Subcutaneous adipose tissue (tissue), 4 donors: ENCODE data around the gene ZNF695. TPM values are rescaled to one million over a fixed set of nuclear protein-coding genes. Genes with fewer than 3 reads are reported as not detected.

Experiments
- total RNA-seq, 4 donors: library from RNA; depleted of rRNA; stranded (reverse); fragments of >200 nt; gene quantifications; one replicate each; pipeline ENCODE4 v1.1.0, GENCODE V29; 2016
- TF ChIP-seq, protein P1 (sequence below): fragments of 450-650 bp; IDR thresholded peaks from one replicate; pipeline ENCODE4 v1.5.1; 2016; ENCODE audit warnings: low read depth, mild to moderate bottlenecking, control low read depth, antibody characterized with exemption, moderate library complexity

Gene ZNF695
- total RNA-seq, result under 1 TPM in 1 of 4 donors, not detected in 3; 0.22 TPM

DNA sequence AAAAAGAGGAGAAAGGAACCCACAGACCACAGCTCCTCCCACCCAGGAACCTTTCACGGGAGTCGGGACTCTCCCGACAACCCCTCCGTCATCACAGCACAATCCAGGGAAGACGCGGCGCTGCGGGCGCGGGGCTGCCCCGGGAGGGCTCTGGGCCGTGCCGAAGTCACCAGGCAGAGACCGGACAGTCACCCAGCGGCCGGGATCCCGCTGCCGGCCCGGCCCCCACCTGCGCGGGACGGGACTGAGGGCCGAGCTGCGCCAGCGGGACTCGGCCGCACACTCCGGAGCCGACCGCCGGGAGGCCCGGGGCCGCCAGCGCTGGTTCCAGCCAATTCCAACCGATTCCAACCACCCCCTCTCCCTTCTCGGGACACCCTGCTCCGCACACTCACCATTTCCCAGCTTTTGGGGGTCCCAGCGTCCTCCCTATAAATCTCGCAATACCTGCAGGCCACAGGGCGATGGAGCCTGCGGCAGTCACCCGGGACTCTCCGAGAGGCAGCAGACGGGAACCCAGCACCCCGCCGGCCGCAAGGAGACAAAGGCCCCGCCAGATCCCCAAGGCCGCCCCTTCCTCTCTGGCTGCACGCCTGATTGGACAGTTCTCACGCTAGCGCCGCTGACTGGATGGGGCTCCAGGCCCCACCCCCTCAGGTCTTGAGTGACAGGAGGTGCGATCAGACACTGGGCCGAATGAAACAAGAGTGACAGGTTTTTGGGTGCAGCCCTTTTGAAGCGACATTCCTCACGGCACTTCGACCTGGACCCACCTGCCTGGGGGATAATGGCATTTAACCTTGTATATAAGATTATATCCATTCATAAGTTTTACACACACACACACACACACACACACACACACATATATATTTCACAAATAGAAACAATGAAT lies at the start of gene ZNF695:
Gene ZNF695 (minus strand): TSS at position 547 of the 895 bp plus-strand sequence. CDS start 149 bp downstream, at position 398.
- TF ChIP-seq, protein P1, sequence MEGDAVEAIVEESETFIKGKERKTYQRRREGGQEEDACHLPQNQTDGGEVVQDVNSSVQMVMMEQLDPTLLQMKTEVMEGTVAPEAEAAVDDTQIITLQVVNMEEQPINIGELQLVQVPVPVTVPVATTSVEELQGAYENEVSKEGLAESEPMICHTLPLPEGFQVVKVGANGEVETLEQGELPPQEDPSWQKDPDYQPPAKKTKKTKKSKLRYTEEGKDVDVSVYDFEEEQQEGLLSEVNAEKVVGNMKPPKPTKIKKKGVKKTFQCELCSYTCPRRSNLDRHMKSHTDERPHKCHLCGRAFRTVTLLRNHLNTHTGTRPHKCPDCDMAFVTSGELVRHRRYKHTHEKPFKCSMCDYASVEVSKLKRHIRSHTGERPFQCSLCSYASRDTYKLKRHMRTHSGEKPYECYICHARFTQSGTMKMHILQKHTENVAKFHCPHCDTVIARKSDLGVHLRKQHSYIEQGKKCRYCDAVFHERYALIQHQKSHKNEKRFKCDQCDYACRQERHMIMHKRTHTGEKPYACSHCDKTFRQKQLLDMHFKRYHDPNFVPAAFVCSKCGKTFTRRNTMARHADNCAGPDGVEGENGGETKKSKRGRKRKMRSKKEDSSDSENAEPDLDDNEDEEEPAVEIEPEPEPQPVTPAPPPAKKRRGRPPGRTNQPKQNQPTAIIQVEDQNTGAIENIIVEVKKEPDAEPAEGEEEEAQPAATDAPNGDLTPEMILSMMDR, result no peak

DNA sequence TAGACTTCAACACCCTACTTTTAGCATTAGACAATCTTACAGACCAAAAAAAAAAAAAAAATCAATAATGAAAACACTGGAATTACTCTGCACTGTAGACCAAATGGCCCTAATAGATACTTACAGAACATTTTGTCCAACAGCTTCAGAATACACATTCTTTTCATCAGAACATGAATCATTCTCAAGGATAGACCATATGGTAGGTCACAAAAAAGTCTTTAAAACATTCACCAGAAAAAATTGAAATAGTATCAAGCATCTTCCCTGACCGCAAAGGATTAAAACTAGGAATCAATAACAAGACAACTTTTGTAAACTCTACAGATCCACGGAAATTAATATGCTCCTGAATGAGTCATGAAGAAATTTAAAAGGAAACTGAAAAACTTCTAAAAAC lies 48.2 kb upstream of the ZNF695 start:
- TF ChIP-seq, protein P1, result no peak

DNA sequence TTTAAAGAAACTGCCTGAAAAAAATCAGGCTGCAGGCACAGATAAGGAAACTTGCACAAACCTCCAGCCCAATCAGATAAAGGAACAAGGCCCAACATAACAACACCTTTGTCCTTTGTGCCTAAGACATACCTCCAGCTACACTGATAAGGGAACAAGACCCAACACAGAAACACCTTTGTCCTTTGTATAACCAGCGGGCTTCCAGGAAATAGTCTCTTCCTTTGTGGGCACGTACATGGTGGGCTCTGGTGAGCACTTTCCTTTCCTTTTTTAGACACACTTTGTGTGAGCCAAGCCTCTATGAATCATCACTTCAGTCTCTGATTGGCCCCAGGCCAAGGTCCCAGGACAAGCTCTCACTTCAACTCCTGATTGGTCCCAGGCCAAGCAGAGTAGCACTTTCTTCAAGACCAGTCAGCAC lies 47.1 kb upstream of the ZNF695 start:
- TF ChIP-seq, protein P1, result no peak

DNA sequence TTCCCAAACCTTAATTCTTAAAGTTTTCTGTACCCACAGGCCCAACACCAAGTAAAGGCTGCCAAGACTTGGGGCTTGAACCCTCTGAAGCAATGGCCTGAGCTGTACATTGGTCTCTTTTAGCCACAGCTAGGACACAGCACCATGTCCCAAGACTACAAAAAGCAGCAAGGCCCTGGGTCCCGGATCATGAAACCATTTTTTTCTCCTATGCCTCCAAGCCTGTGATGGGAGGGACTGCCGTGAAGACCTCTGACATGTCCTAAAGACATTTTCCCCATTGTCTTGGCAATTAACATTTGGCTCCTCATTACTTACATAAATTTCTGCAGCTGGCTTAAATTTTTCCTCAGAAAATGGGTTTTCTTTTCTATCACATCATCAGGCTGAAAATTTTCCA lies 39.8 kb upstream of the ZNF695 start:
- TF ChIP-seq, protein P1, result no peak

DNA sequence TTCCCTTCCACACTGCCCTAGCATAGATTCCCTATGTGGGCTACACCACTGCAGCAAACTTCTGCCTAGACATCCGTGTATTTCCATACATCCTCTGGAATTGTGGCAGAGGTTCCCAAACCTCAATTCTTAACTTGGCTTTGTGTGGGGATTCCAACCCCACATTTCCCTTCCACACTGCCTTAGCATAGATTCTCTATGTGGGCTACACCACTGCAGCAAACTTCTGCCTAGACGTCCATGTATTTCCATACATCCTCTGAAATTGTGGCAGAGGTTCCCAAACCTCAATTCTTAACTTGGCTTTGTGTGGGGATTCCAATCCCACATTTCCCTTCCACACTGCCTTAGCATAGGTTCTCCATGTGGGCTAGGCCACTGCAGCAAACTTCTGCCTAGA lies 39.4 kb upstream of the ZNF695 start:
- TF ChIP-seq, protein P1, result no peak

DNA sequence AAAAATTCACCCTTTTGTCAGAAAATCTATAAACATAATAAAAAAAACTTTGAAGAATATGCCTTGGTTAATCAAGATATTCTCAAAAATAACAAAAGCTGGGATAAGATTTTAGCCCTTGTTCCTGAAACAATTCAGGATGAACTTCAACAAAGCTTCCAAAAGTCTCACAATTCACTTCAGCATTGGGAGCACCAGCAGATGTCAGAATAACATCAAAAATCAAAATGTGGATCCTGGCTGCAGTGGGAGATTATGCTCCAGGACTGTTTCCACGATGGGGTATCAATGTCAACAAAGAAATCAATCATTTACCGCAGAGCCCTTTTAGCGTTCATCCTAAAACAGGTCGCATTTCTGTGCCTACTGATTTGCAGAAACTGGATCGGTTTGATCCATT lies 35.5 kb upstream of the ZNF695 start:
- TF ChIP-seq, protein P1, result no peak

DNA sequence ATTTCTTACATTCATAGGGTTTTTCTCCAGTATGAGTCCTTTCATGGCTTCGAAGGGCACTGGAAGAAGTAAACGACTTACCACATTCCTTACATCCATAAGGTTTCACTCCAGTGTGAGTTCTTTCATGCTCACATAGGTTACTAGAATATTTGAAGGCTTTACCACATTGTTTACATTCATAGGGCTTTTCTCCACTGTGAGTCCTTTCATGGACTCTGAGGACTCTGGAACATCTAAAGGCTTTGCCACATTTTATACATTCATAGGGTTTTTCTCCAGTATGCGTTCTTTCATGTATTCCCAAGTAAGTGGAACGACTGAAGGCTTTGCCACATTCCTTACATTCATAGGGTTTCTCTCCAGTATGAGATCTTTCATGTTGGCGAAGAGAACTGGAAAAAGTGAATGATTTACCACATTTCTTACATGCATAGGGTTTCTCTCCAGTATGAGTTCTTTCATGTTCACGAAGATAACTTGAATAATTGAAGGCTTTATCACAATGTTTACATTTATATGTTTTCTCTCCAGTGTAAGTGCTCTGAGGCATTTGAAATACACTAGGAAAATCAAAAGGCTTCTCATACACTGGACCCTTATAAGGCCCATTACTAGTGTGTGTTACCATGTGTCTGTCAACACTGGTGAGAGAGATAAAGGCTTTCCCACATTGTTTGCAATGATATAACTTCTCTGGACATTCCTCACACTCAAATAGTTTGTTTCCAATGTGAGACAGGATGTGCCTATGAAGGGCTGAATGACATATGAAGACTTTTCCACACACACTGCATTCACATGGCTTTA lies 29.9 kb upstream of the ZNF695 start:
- TF ChIP-seq, protein P1, result no peak
